Measurements from ENCODE around the gene ADCK1.
"Not testable (repeated sequence)": the region's sequence is repeated elsewhere in the genome, so short reads cannot be mapped to it uniquely, and the experiment has no call there.

Gene ADCK1

GRCh38 chr14:77862154-77862786, 62.4 kb downstream of the ADCK1 start:
- DNase-seq (ENCODE audit: extremely low read depth in 1 of 2, low read depth in 1 of 2), result peak; percentile 39 to 67

- no peak for DNase-seq (ENCODE audit: extremely low read depth in 1 of 2, low read depth in 1 of 2)
Measured at GRCh38 chr14:77864085-77864484, 64.2 kb downstream of the ADCK1 start.

- DNase-seq (ENCODE audit: extremely low read depth in 1 of 2, low read depth in 1 of 2), result no peak
Measured at GRCh38 chr14:77864580-77864979, 64.7 kb downstream of the ADCK1 start.

GRCh38 chr14:77865455-77865854, 65.5 kb downstream of the ADCK1 start:
- DNase-seq (ENCODE audit: extremely low read depth in 1 of 2, low read depth in 1 of 2), result no peak

- DNase-seq (ENCODE audit: extremely low read depth in 1 of 2, low read depth in 1 of 2), result no peak
Measured at GRCh38 chr14:77866932-77867331, 67.0 kb downstream of the ADCK1 start.

- DNase-seq (ENCODE audit: extremely low read depth in 1 of 2, low read depth in 1 of 2), result no peak
Measured at GRCh38 chr14:77867476-77867875, 67.6 kb downstream of the ADCK1 start.

GRCh38 chr14:77868552-77869285, 68.8 kb downstream of the ADCK1 start:
- no peak for DNase-seq (ENCODE audit: extremely low read depth in 1 of 2, low read depth in 1 of 2)

- no peak for DNase-seq (ENCODE audit: extremely low read depth in 1 of 2, low read depth in 1 of 2)
Measured at GRCh38 chr14:77869340-77869739, 69.4 kb downstream of the ADCK1 start.

GRCh38 chr14:77870646-77871045, 70.7 kb downstream of the ADCK1 start:
- DNase-seq (ENCODE audit: extremely low read depth in 1 of 2, low read depth in 1 of 2), result no peak

- no peak for DNase-seq (ENCODE audit: extremely low read depth in 1 of 2, low read depth in 1 of 2)
Measured at GRCh38 chr14:77872152-77872551, 72.2 kb downstream of the ADCK1 start.

- no peak for DNase-seq (ENCODE audit: extremely low read depth in 1 of 2, low read depth in 1 of 2)
Measured at GRCh38 chr14:77872983-77873382, 73.1 kb downstream of the ADCK1 start.

- no peak for DNase-seq (ENCODE audit: extremely low read depth in 1 of 2, low read depth in 1 of 2)
Measured at GRCh38 chr14:77878783-77879182, 78.9 kb downstream of the ADCK1 start.

GRCh38 chr14:77880056-77880455, 80.1 kb downstream of the ADCK1 start:
- no peak for DNase-seq (ENCODE audit: extremely low read depth in 1 of 2, low read depth in 1 of 2)

GRCh38 chr14:77882098-77882497, 82.2 kb downstream of the ADCK1 start:
- no peak for DNase-seq (ENCODE audit: extremely low read depth in 1 of 2, low read depth in 1 of 2)

GRCh38 chr14:77882636-77883035, 82.7 kb downstream of the ADCK1 start:
- DNase-seq (ENCODE audit: extremely low read depth in 1 of 2, low read depth in 1 of 2), result no peak

- DNase-seq (ENCODE audit: extremely low read depth in 1 of 2, low read depth in 1 of 2), result no peak
Measured at GRCh38 chr14:77883131-77883846, 83.4 kb downstream of the ADCK1 start.

GRCh38 chr14:77883847-77884238, 83.9 kb downstream of the ADCK1 start:
- DNase-seq (ENCODE audit: extremely low read depth in 1 of 2, low read depth in 1 of 2), result no peak

GRCh38 chr14:77885367-77885766, 85.5 kb downstream of the ADCK1 start:
- DNase-seq (ENCODE audit: extremely low read depth in 1 of 2, low read depth in 1 of 2), result no peak

GRCh38 chr14:77886010-77886409, 86.1 kb downstream of the ADCK1 start:
- DNase-seq (ENCODE audit: extremely low read depth in 1 of 2, low read depth in 1 of 2), result no peak

- DNase-seq (ENCODE audit: extremely low read depth in 1 of 2, low read depth in 1 of 2), result not testable (repeated sequence)
Measured at GRCh38 chr14:77888903-77889302, 89.0 kb downstream of the ADCK1 start.

GRCh38 chr14:77889971-77890442, 90.1 kb downstream of the ADCK1 start:
- no peak for DNase-seq (ENCODE audit: extremely low read depth in 1 of 2, low read depth in 1 of 2)

- no peak for DNase-seq (ENCODE audit: extremely low read depth in 1 of 2, low read depth in 1 of 2)
Measured at GRCh38 chr14:77890873-77891272, 91.0 kb downstream of the ADCK1 start.

Measured in activated CD8-positive, alpha-beta memory T cell treated with anti-CD3 and anti-CD28 coated beads for 1 hour (primary cell).